ENCODE results near the gene PTX3. TPM values are rescaled to one million over a fixed set of nuclear protein-coding genes. Genes with fewer than 3 reads are reported as not detected.

The PTX3 gene
- total RNA-seq, 1 experiment from 2014 or later, result 2.1 TPM

DNA sequence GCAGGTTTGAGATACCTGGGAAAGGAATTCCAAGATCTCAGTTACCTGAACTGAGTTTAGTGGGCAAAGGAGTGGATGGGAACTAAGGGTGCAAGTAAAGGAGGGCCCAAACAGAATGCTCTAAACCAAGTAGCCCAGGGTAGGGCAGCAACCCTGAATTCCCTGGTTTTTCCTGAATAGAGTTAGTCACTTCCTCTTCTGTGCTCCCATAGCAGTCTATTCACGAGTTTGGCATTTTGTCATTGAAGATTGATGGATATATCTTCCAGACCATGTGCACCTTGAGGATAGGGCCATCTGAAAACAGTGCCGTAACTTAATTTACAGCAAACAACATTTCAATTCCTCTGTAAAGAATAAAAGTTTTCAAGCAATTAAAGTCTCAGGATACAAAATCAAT lies 18.5 kb upstream of the PTX3 start:
- no peak for DNase-seq (ENCODE audit: low read depth, low spot score)
- CTCF ChIA-PET, result no interaction called here

DNA sequence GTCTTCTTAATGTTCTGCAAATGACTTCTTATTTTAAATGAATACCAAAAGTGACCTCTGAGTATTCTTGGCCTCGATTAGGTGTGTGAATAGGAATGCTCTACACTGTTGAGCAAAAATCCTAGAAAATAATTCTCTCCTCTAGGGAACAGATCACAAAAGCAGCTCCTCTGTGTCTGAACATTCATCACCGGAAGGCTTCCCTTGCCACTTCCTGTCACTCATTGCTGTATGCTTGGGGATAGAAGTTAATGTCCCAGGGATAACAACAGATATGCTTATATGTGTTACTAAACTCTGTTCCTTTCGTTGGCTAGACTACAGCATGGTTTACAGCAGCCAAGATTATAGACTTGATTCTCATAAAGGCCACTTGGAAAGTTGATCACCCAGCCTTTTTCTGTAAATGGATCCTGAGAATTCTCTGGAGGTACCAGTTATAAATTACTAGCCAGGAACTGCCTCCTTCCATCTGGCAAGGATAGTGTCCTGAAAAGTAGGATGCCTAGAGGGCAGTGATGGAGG lies 16.0 kb upstream of the PTX3 start:
- TF ChIP-seq POLR2AphosphoS5 (IDR thresholded peaks at IDR 0.05; ENCODE audit: low read depth, low read length), result no peak
- no peak for TF ChIP-seq SIN3A (IDR thresholded peaks at IDR 0.05; ENCODE audit: borderline replicate concordance, insufficient read depth, low read depth, low read length)
- no peak for TF ChIP-seq TCF7L2 (IDR thresholded peaks at IDR 0.05; ENCODE audit: low read depth, low read length)
- TF ChIP-seq, protein P1, sequence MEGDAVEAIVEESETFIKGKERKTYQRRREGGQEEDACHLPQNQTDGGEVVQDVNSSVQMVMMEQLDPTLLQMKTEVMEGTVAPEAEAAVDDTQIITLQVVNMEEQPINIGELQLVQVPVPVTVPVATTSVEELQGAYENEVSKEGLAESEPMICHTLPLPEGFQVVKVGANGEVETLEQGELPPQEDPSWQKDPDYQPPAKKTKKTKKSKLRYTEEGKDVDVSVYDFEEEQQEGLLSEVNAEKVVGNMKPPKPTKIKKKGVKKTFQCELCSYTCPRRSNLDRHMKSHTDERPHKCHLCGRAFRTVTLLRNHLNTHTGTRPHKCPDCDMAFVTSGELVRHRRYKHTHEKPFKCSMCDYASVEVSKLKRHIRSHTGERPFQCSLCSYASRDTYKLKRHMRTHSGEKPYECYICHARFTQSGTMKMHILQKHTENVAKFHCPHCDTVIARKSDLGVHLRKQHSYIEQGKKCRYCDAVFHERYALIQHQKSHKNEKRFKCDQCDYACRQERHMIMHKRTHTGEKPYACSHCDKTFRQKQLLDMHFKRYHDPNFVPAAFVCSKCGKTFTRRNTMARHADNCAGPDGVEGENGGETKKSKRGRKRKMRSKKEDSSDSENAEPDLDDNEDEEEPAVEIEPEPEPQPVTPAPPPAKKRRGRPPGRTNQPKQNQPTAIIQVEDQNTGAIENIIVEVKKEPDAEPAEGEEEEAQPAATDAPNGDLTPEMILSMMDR (IDR thresholded peaks at IDR 0.05), result no peak
- TF ChIP-seq, protein P2, sequence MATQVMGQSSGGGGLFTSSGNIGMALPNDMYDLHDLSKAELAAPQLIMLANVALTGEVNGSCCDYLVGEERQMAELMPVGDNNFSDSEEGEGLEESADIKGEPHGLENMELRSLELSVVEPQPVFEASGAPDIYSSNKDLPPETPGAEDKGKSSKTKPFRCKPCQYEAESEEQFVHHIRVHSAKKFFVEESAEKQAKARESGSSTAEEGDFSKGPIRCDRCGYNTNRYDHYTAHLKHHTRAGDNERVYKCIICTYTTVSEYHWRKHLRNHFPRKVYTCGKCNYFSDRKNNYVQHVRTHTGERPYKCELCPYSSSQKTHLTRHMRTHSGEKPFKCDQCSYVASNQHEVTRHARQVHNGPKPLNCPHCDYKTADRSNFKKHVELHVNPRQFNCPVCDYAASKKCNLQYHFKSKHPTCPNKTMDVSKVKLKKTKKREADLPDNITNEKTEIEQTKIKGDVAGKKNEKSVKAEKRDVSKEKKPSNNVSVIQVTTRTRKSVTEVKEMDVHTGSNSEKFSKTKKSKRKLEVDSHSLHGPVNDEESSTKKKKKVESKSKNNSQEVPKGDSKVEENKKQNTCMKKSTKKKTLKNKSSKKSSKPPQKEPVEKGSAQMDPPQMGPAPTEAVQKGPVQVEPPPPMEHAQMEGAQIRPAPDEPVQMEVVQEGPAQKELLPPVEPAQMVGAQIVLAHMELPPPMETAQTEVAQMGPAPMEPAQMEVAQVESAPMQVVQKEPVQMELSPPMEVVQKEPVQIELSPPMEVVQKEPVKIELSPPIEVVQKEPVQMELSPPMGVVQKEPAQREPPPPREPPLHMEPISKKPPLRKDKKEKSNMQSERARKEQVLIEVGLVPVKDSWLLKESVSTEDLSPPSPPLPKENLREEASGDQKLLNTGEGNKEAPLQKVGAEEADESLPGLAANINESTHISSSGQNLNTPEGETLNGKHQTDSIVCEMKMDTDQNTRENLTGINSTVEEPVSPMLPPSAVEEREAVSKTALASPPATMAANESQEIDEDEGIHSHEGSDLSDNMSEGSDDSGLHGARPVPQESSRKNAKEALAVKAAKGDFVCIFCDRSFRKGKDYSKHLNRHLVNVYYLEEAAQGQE (IDR thresholded peaks at IDR 0.05; ENCODE audit: insufficient read depth in 1 of 2, low read depth in 2 of 2, low read length in 1 of 2), result no peak
- Histone ChIP-seq H3K4me3 (ENCODE audit: low read depth in 2 of 2, low read length in 2 of 2) (no peak overlapping the region), H3K9me3 (ENCODE audit: control insufficient read depth, insufficient read depth, low read depth, low read length) (no peaks in the 10 kb centered on the region), H3K4me1 (ENCODE audit: control insufficient read depth, insufficient read depth, low read length) (no peaks in the 10 kb centered on the region), H3K27me3 (ENCODE audit: control insufficient read depth, insufficient read depth, low read length) (no peaks in the 10 kb centered on the region), H3K36me3 (ENCODE audit: control insufficient read depth, insufficient read depth, low read length) (no peaks in the 10 kb centered on the region), H3K27ac (ENCODE audit: low read length) (no peak overlapping the region)
- intact Hi-C loops (cut with micrococcal nuclease; ENCODE audit: unreplicated experiment) (no loop called here), in situ Hi-C loops (cut with HindIII; ENCODE audit: low pct_unique_long_range_greater_than_20kb, low sequenced_read_pairs) (no loop called here)
- no TSS peak for BruUV-seq (replicated peaks)
- CTCF ChIA-PET, result no interaction called here
- DNase-seq (ENCODE audit: low read depth, low spot score) (no peak), ATAC-seq (no peak)
- POLR2A ChIA-PET, result no interaction called here

More for the DNA sequence above, 18.5 kb upstream of the PTX3 start:
- no TSS peak for BruUV-seq (replicated peaks)
- TF ChIP-seq TCF7L2 (IDR thresholded peaks at IDR 0.05; ENCODE audit: low read depth, low read length) (no peak), SIN3A (IDR thresholded peaks at IDR 0.05; ENCODE audit: borderline replicate concordance, insufficient read depth, low read depth, low read length) (no peak), POLR2AphosphoS5 (IDR thresholded peaks at IDR 0.05; ENCODE audit: low read depth, low read length) (no peak)
- TF ChIP-seq, protein P2 (IDR thresholded peaks at IDR 0.05; ENCODE audit: insufficient read depth in 1 of 2, low read depth in 2 of 2, low read length in 1 of 2), result no peak
- TF ChIP-seq, protein P1 (IDR thresholded peaks at IDR 0.05), result no peak
- no peak for ATAC-seq
- POLR2A ChIA-PET, result no interaction called here
- in situ Hi-C loops (cut with HindIII; ENCODE audit: low pct_unique_long_range_greater_than_20kb, low sequenced_read_pairs), result no loop called here
- Histone ChIP-seq H3K27me3 (ENCODE audit: control insufficient read depth, insufficient read depth, low read length) (no peaks in the 10 kb centered on the region), H3K4me3 (ENCODE audit: low read depth in 2 of 2, low read length in 2 of 2) (no peak overlapping the region), H3K9me3 (ENCODE audit: control insufficient read depth, insufficient read depth, low read depth, low read length) (no peaks in the 10 kb centered on the region), H3K27ac (ENCODE audit: low read length) (no peak overlapping the region), H3K4me1 (ENCODE audit: control insufficient read depth, insufficient read depth, low read length) (no peaks in the 10 kb centered on the region), H3K36me3 (ENCODE audit: control insufficient read depth, insufficient read depth, low read length) (no peaks in the 10 kb centered on the region)
- intact Hi-C loops (cut with micrococcal nuclease; ENCODE audit: unreplicated experiment), result no loop called here

Data from Panc1 (cell line).